ENCODE data around the gene OCEL1.

OCEL1 gene

DNA sequence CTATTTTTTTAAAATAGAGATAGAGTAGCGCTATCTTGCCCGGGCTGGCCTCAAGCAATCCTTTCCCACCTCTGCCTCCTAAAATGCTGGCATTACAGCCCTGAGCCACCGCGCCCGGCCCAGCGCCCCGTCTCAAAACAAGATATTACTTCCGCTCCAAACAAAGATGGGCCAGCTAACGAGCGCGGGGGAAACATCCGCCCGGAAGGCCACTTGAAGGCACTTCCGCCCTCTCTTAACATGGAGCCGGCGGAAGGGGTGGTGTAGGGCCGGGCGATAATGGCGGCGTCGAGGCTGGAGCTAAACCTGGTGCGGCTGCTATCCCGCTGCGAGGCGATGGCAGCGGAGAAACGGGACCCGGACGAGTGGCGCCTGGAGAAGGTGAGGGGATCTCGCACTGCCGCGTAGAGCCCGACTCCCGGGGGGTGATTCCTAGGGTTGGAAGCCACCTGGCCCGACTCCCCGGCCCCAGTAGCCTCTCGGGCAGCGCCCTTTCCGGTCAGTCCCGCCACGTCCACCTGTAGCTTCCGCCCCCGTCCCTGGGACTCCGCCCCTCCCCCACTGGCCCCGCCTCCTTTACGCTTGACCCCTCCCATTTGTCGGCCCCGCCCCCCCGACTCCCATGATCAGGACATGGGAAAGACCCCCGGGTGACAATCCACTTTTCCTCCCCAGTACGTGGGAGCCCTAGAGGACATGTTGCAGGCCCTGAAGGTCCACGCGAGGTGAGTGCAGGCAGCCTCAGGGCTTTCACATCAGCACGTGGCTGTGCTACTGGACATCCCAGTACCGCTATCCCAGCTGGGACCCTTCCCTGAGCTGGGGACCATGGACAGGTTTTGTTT is 10.7 kb upstream of the OCEL1 start, which contains the start of gene USE1 (continued):
- TF ChIP-seq KLF16 (tag by site-specific recombination; IDR thresholded peaks at IDR 0.05) (peak; percentile 96), ELK4 (IDR thresholded peaks at IDR 0.05; ENCODE audit: borderline replicate concordance, low read depth, low read length) (peak; percentile 93), ZNF558 (tag by site-specific recombination; IDR thresholded peaks at IDR 0.05) (no peak), ZFHX2 (tag by site-specific recombination; conservative IDR thresholded peaks at IDR 0.05) (peak; percentile 45), FEZF1 (tag by site-specific recombination; IDR thresholded peaks at IDR 0.05) (peak; percentile 51), KLF7 (tag by site-specific recombination; IDR thresholded peaks at IDR 0.05; ENCODE audit: borderline replicate concordance) (peak; percentile 98), TRIM28 (IDR thresholded peaks at IDR 0.05; ENCODE audit: borderline replicate concordance, low read length) (no peak), ZNF561 (tag by site-specific recombination; IDR thresholded peaks at IDR 0.05; ENCODE audit: borderline replicate concordance) (peak; percentile 83; the same call in 1 of the 2 replicates), ZBTB20 (tag by site-specific recombination; IDR thresholded peaks at IDR 0.05) (peak; percentile 85), ZNF18 (tag by site-specific recombination; IDR thresholded peaks at IDR 0.05) (0 out of 2 replicates have a peak, but pooled peaks have one; percentile 25), YY1 (tag by site-specific recombination; IDR thresholded peaks at IDR 0.05) (peak; percentile 99), ZNF629 (tag by site-specific recombination; IDR thresholded peaks at IDR 0.05) (peak; percentile 84), REPIN1 (tag by site-specific recombination; IDR thresholded peaks at IDR 0.05; ENCODE audit: low read depth) (0 out of 2 replicates have a peak, but pooled peaks have one; percentile 43), KLF10 (tag by site-specific recombination; IDR thresholded peaks at IDR 0.05) (peak; percentile 90; the same call in 1 of the 2 replicates), ZNF692 (tag by site-specific recombination; IDR thresholded peaks at IDR 0.05) (peak; percentile 81), ZFP37 (tag by site-specific recombination; IDR thresholded peaks at IDR 0.05) (peak; percentile 41; the same call in 1 of the 2 replicates), ZNF423 (tag by site-specific recombination; IDR thresholded peaks at IDR 0.05) (no peak), REST (tag by site-specific recombination; IDR thresholded peaks at IDR 0.05) (peak; percentile 65), ZNF391 (tag by site-specific recombination; IDR thresholded peaks at IDR 0.05; ENCODE audit: borderline replicate concordance, low read depth) (peak; percentile 38; the same call in 1 of the 2 replicates)
- TF ChIP-seq, protein P1, sequence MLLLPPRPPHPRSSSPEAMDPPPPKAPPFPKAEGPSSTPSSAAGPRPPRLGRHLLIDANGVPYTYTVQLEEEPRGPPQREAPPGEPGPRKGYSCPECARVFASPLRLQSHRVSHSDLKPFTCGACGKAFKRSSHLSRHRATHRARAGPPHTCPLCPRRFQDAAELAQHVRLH (tag by site-specific recombination; IDR thresholded peaks at IDR 0.05) = peak; percentile 97
- TF ChIP-seq, protein P2, sequence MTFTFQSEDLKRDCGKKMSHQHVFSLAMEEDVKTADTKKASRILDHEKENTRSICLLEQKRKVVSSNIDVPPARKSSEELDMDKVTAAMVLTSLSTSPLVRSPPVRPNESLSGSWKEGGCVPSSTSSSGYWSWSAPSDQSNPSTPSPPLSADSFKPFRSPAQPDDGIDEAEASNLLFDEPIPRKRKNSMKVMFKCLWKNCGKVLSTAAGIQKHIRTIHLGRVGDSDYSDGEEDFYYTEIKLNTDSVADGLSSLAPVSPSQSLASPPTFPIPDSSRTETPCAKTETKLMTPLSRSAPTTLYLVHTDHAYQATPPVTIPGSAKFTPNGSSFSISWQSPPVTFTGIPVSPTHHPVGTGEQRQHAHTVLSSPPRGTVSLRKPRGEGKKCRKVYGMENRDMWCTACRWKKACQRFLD (tag by site-specific recombination; IDR thresholded peaks at IDR 0.05) = no peak
- TF ChIP-seq, protein P3, sequence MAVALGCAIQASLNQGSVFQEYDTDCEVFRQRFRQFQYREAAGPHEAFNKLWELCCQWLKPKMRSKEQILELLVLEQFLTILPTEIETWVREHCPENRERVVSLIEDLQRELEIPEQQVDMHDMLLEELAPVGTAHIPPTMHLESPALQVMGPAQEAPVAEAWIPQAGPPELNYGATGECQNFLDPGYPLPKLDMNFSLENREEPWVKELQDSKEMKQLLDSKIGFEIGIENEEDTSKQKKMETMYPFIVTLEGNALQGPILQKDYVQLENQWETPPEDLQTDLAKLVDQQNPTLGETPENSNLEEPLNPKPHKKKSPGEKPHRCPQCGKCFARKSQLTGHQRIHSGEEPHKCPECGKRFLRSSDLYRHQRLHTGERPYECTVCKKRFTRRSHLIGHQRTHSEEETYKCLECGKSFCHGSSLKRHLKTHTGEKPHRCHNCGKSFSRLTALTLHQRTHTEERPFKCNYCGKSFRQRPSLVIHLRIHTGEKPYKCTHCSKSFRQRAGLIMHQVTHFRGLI (tag by site-specific recombination; IDR thresholded peaks at IDR 0.05) = peak; percentile 61
- TF ChIP-seq, protein P4, sequence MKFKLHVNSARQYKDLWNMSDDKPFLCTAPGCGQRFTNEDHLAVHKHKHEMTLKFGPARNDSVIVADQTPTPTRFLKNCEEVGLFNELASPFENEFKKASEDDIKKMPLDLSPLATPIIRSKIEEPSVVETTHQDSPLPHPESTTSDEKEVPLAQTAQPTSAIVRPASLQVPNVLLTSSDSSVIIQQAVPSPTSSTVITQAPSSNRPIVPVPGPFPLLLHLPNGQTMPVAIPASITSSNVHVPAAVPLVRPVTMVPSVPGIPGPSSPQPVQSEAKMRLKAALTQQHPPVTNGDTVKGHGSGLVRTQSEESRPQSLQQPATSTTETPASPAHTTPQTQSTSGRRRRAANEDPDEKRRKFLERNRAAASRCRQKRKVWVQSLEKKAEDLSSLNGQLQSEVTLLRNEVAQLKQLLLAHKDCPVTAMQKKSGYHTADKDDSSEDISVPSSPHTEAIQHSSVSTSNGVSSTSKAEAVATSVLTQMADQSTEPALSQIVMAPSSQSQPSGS (tag by site-specific recombination; IDR thresholded peaks at IDR 0.05; ENCODE audit: low read depth) = no peak

Data from HEK293 (cell line).